Tibial nerve (tissue), 4 donors: ENCODE measurements around the gene NHEJ1. TPM values are rescaled to one million over a fixed set of nuclear protein-coding genes. Genes with fewer than 3 reads are reported as not detected.

Experiments used
- DNase-seq, 2 donors: peaks; one replicate each; pipeline ENCODE4 v3.0.0-alpha.2; 2019; ENCODE audit warnings: low spot score in 2 of 2
- H3K27ac ChIP-seq, 4 donors: fragments of 200-600 bp; sonication (generic) in 3 of 4; one replicate each; pipeline ENCODE4 v1.5.1; 2017 to 2019; ENCODE audit warnings: mild to moderate bottlenecking in 1 of 4
- H3K27me3 ChIP-seq, 2 donors: fragments of 200-600 bp; sonication (generic) in 1 of 2; one replicate each; pipeline versions ENCODE4 v1.5.1 to v1.6.0; 2017 to 2019
- H3K36me3 ChIP-seq, 3 donors: fragments of 200-600 bp; sonication (generic); one replicate each; pipeline ENCODE4 v1.5.1; 2018 to 2019
- H3K4me1 ChIP-seq, 4 donors: fragments of 200-600 bp; sonication (generic) in 3 of 4; one replicate each; pipeline ENCODE4 v1.5.1; 2017 to 2019
- H3K4me3 ChIP-seq, 4 donors: fragments of 200-600 bp; sonication (generic) in 3 of 4; one replicate each; pipeline ENCODE4 v1.5.1; 2017 to 2019; ENCODE audit warnings: mild to moderate bottlenecking in 1 of 4, moderate library complexity in 1 of 4
- H3K9me3 ChIP-seq, 4 donors: fragments of 200-600 bp; sonication (generic) in 3 of 4; one replicate each; pipeline ENCODE4 v1.5.1; 2017 to 2019
- EP300 ChIP-seq, 2 donors: sonication (generic); formaldehyde crosslinking; IDR thresholded peaks; one replicate each; pipeline ENCODE4 v1.6.1; 2017; ENCODE audit warnings: antibody characterized with exemption in 2 of 2, mild to moderate bottlenecking in 1 of 2
- POLR2A ChIP-seq, 2 donors: fragments of 450-650 bp; IDR thresholded peaks; one replicate each; pipeline ENCODE4 v1.6.1; 2017; ENCODE audit warnings: antibody characterized with exemption in 2 of 2, mild to moderate bottlenecking in 2 of 2, moderate library complexity in 2 of 2
- WGBS, 2 donors: methylation state at CpG; one replicate each; pipeline ENCODE4 v1.1.5; 2018; 5-methylcytosine and 5-hydroxymethylcytosine counted together
- total RNA-seq, 4 donors: library from RNA; depleted of rRNA; stranded (reverse); fragments of >200 nt; gene quantifications; one replicate each; pipeline ENCODE4 v1.1.0, GENCODE V29; 2016
- TF ChIP-seq, protein P1 (sequence below), 5 experiments: fragments of 200-600 bp in 3 of 5; fragments of 450-650 bp in 2 of 5; sonication (generic) in 3 of 5; IDR thresholded peaks; one replicate each; pipeline ENCODE4 v1.5.1; 2016 to 2019; ENCODE audit warnings: antibody characterized with exemption in 5 of 5, mild to moderate bottlenecking in 3 of 5, moderate library complexity in 2 of 5

Gene NHEJ1
- total RNA-seq, 4 donors from 2014 or later: 12.9 to 27.4 (median 17.6) TPM

DNA sequence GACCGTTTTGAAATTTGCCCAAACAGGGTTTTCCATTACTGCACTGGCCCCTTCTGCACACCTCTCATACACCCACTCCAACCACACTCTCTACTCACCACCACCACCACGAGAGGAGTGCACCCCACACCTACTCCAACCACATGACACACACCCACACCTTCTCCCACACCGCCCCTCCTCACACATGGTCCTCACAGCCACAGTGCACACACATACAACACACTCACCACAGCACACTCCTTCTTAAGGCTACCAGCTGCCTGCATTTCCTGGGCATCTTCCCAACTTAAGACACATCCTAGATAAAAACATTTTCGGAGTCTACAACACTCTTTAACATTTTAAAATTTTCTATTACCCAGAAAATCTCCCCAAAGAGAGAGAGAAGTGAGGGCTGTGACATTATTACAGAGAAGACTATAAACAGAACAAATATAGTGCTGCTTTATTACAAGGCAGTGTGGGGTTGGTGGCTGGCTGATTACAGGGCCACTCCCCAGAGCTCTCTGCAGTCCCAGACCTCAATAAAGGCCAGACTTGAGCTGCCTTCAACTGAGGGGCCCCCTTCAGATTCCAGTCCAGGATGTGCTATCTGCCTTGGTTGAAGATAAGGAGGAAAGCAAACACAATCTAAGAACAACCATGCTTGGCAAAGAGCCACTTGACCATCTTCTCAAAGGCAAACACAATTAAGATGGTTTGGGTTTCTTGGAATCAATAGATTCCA, 36.1 kb downstream of the NHEJ1 start:
- Histone ChIP-seq H3K27ac (peak overlapping the region in 1 of 4 donors; percentile 17), H3K4me1 (peaks cover 0 to 12% (median 0%) of the 10 kb centered on the region in 4 donors), H3K9me3 (no peaks in the 10 kb centered on the region), H3K36me3 (peaks cover 0 to 5% (median 0%) of the 10 kb centered on the region in 3 donors), H3K4me3 (no peak overlapping the region), H3K27me3 (no peaks in the 10 kb centered on the region)
- DNase-seq: no peak
- TF ChIP-seq POLR2A (IDR thresholded peaks at IDR 0.05) (no peak), EP300 (IDR thresholded peaks at IDR 0.05) (no peak)
- TF ChIP-seq, protein P1, sequence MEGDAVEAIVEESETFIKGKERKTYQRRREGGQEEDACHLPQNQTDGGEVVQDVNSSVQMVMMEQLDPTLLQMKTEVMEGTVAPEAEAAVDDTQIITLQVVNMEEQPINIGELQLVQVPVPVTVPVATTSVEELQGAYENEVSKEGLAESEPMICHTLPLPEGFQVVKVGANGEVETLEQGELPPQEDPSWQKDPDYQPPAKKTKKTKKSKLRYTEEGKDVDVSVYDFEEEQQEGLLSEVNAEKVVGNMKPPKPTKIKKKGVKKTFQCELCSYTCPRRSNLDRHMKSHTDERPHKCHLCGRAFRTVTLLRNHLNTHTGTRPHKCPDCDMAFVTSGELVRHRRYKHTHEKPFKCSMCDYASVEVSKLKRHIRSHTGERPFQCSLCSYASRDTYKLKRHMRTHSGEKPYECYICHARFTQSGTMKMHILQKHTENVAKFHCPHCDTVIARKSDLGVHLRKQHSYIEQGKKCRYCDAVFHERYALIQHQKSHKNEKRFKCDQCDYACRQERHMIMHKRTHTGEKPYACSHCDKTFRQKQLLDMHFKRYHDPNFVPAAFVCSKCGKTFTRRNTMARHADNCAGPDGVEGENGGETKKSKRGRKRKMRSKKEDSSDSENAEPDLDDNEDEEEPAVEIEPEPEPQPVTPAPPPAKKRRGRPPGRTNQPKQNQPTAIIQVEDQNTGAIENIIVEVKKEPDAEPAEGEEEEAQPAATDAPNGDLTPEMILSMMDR (IDR thresholded peaks at IDR 0.05): no peak
- WGBS, 2 donors: 63 to 64% methylated on average over 4 of the region's 4 CpGs

DNA sequence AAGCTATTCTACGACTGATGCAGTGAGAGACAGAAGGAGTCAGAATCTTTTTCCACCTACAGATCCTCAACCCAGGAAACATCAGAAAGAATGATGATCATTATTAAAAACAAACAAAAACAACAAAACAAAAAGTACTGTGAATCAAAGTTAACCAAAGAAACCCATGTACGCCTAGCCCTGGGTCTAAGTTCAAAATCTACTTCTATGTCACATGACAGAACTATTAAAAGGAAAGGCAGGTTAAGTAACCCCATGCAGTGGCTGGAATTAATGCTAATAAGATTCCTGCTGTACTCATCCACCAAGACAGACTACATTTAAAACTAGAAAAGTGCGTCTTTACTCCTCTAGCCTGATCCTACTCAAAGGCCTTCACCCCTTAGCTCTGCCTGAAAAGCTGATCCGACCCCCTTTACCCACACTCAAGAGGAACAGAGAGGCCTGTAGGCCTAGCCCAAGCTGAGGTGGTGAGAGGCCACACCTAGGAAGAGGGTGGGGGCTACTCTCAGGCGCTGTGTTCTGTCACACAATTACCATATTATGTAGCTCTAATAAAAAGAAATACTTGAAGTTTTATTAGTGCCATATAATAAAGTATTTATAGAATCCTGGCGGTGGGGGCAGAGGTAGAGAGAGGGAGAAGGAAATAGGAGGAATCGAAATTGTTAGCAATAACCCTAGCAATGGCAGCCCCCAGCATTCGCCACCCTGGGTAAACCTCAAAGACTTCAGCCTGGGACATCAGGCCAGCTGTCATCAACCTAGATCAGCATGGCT, 37.1 kb downstream of the NHEJ1 start:
- TF ChIP-seq EP300 (IDR thresholded peaks at IDR 0.05): no peak
- TF ChIP-seq POLR2A (IDR thresholded peaks at IDR 0.05): no peak
- TF ChIP-seq, protein P1 (IDR thresholded peaks at IDR 0.05): no peak
- Histone ChIP-seq H3K4me3 (no peak overlapping the region), H3K27ac (peak overlapping the region in 1 of 4 donors; percentile 17), H3K4me1 (peaks cover 0 to 18% (median 0%) of the 10 kb centered on the region in 4 donors), H3K9me3 (no peaks in the 10 kb centered on the region), H3K27me3 (no peaks in the 10 kb centered on the region), H3K36me3 (peaks cover 0 to 2% (median 0%) of the 10 kb centered on the region in 3 donors)
- no peak for DNase-seq
- WGBS, 2 donors: 85 to 93% methylated on average over 8 of the region's 8 CpGs

DNA sequence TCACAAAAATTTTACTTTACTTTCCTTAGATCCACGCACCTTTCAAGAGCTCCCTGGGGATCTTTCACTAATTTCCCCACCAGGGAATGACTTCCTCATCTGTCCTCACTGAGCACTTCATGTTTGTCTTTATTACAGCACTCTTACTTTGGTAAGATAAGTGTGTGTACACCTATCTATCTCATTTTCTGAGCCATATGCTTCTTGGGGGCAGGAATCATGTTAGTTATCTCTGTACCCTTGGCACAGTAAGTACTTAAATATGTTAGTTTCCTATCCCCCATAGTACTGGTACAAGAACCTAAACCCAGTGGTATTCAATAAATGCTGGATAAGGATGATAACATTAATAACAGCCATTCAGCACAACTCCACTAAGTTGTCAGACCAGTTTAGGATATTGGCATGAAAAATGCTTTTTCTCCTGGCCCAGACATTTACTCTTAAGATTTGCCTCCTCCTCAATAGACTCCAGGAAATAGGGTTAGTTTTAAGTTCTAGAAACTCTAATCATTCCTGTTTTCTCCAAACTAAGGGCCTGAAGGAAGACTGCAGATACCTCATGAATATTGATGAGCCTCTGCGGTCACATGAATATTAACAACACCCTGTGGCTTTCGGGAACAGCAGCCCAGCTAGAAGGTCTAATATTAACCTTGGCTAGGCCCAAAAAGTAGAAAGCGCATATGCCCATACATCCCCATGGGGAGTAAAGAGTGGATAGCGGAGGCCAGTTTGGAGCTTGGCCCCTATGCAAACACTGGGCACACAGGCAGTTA, 38.2 kb downstream of the NHEJ1 start:
- no peak overlapping the region for H3K27ac ChIP-seq
- H3K36me3 ChIP-seq: no peaks in the 10 kb centered on the region
- DNase-seq: no peak
- WGBS, 2 donors: 73 to 74% methylated on average over 5 of the region's 5 CpGs
- H3K27me3 ChIP-seq: no peaks in the 10 kb centered on the region
- H3K9me3 ChIP-seq: no peaks in the 10 kb centered on the region
- TF ChIP-seq POLR2A (IDR thresholded peaks at IDR 0.05) (no peak), EP300 (IDR thresholded peaks at IDR 0.05) (no peak)
- TF ChIP-seq, protein P1 (IDR thresholded peaks at IDR 0.05): no peak
- H3K4me3 ChIP-seq: no peak overlapping the region
- H3K4me1 ChIP-seq: peaks cover 0 to 18% (median 0%) of the 10 kb centered on the region in 4 donors

DNA sequence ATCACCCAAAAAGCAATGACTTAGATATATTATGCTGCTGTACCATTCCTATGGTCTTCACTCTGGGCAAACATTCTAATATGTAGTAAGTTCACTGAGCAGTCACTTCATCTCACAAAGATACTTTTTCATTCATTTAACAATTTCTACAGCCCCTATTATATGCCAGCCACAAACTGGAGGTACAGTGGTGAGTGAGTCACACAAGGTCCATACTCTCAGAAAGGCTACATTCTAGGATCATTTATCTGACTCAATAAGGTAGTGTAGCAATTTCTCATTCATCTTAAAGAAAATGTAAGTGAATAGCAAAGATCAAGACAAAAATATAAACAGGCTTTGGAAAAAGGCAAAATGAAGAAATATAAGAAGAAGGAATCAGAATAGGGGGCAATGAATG, 40.5 kb downstream of the NHEJ1 start:
- no peak for DNase-seq
- H3K27ac ChIP-seq: no peak overlapping the region
- TF ChIP-seq EP300 (IDR thresholded peaks at IDR 0.05) (no peak), POLR2A (IDR thresholded peaks at IDR 0.05) (no peak)
- TF ChIP-seq, protein P1 (IDR thresholded peaks at IDR 0.05): no peak

More for the DNA sequence above, 40.5 kb downstream of the NHEJ1 start:
- H3K27me3 ChIP-seq: no peaks in the 10 kb centered on the region
- H3K4me3 ChIP-seq: no peak overlapping the region
- H3K9me3 ChIP-seq: no peaks in the 10 kb centered on the region
- H3K4me1 ChIP-seq: peaks cover 0 to 7% (median 0%) of the 10 kb centered on the region in 4 donors
- H3K36me3 ChIP-seq: peaks cover 0 to 8% (median 0%) of the 10 kb centered on the region in 3 donors
